T47D (cell line): ENCODE data around the gene GORASP2.

ENCODE experiments used
- DNase-seq, 2 experiments: peaks; one replicate each; pipeline versions ENCODE4 v3.0.0 to v3.0.0-alpha.2; 2011 to 2012; ENCODE audit warnings: low read depth in 1 of 2, low spot score in 1 of 2
- JUND ChIP-seq: IDR thresholded peaks from 2 replicates; pipeline ENCODE4 v1.6.1; 2012; ENCODE audit warnings: low read depth
- in situ Hi-C: cut with HindIII; loops from 2 replicates; pipeline ENCODE4 v1.10.0; 2016; ENCODE audit warnings: low sequenced_read_pairs, low pct_unique_long_range_greater_than_20kb

GORASP2 gene

GRCh38 chr2:170950221-170950761, 21.2 kb downstream of the GORASP2 start:
- no peak for DNase-seq
- TF ChIP-seq JUND: no peak
- in situ Hi-C loops: no loop called here

GRCh38 chr2:170953941-170954340, 24.9 kb downstream of the GORASP2 start:
- in situ Hi-C loops: no loop called here
- TF ChIP-seq JUND: no peak

GRCh38 chr2:170963386-170963785, 34.3 kb downstream of the GORASP2 start:
- DNase-seq: no peak
- no peak for TF ChIP-seq JUND
- in situ Hi-C loops: no loop called here

More at GRCh38 chr2:170953941-170954340, 24.9 kb downstream of the GORASP2 start:
- no peak for DNase-seq

GRCh38 chr2:170965446-170966225, 36.6 kb downstream of the GORASP2 start:
- DNase-seq: no peak
- in situ Hi-C loops: no loop called here
- TF ChIP-seq JUND: no peak

- TF ChIP-seq JUND: no peak
- in situ Hi-C loops: no loop called here
- peak in 1 of 2 experiments; percentile 27 for DNase-seq
Measured at GRCh38 chr2:170966648-170967396, 37.8 kb downstream of the GORASP2 start.

- in situ Hi-C loops: no loop called here
- no peak for TF ChIP-seq JUND
- no peak for DNase-seq
Measured at GRCh38 chr2:170967553-170967952, 38.5 kb downstream of the GORASP2 start.

GRCh38 chr2:170968205-170969003, 39.4 kb downstream of the GORASP2 start:
- in situ Hi-C loops: no loop called here
- TF ChIP-seq JUND: no peak
- DNase-seq: no peak

GRCh38 chr2:170969030-170969429, 40.0 kb downstream of the GORASP2 start:
- in situ Hi-C loops: no loop called here
- TF ChIP-seq JUND: no peak
- DNase-seq: no peak

- in situ Hi-C loops: no loop called here
- no peak for DNase-seq
- TF ChIP-seq JUND: no peak
Measured at GRCh38 chr2:170969872-170970496, 40.9 kb downstream of the GORASP2 start.

GRCh38 chr2:170971071-170971470, 42.0 kb downstream of the GORASP2 start:
- in situ Hi-C loops: no loop called here
- TF ChIP-seq JUND: no peak
- DNase-seq: no peak

GRCh38 chr2:170972296-170973224, 43.5 kb downstream of the GORASP2 start:
- peak in 1 of 2 experiments; percentile 18 for DNase-seq
- in situ Hi-C loops: no loop called here

GRCh38 chr2:170973225-170973491, 44.1 kb downstream of the GORASP2 start:
- in situ Hi-C loops: no loop called here
- TF ChIP-seq JUND: no peak
- peak in 1 of 2 experiments; percentile 92 for DNase-seq

More at GRCh38 chr2:170972296-170973224, 43.5 kb downstream of the GORASP2 start:
- TF ChIP-seq JUND: no peak
